ENCODE results near the gene CFL1.

Gene CFL1

GRCh38 chr11:65864706-65865471, 6.9 kb upstream of the CFL1 start:
- TF ChIP-seq REST (IDR thresholded peaks at IDR 0.05; ENCODE audit: insufficient read depth in 1 of 2, low read depth in 2 of 2, low read length in 2 of 2) (no peak), TAF1 (IDR thresholded peaks at IDR 0.05; ENCODE audit: borderline replicate concordance, insufficient read depth, low read length) (no peak), SIN3A (IDR thresholded peaks at IDR 0.05; ENCODE audit: borderline replicate concordance, insufficient read depth, low read length) (no peak), FOXP2 (optimal IDR thresholded peaks at IDR 0.05; ENCODE audit: borderline replicate concordance, extremely low read depth, extremely low read length, insufficient read depth) (no peak), POLR2AphosphoS5 (IDR thresholded peaks at IDR 0.05; ENCODE audit: low read depth, low read length) (no peak)

- no peak for TF ChIP-seq REST (IDR thresholded peaks at IDR 0.05; ENCODE audit: insufficient read depth in 1 of 2, low read depth in 2 of 2, low read length in 2 of 2)
These were observed 6.1 kb upstream of the CFL1 start for GRCh38 chr11:65863889-65864705.

GRCh38 chr11:65862941-65863888, 5.2 kb upstream of the CFL1 start:
- TF ChIP-seq TAF1 (IDR thresholded peaks at IDR 0.05; ENCODE audit: borderline replicate concordance, insufficient read depth, low read length) (no peak), POLR2AphosphoS5 (IDR thresholded peaks at IDR 0.05; ENCODE audit: low read depth, low read length) (no peak), FOXP2 (optimal IDR thresholded peaks at IDR 0.05; ENCODE audit: borderline replicate concordance, extremely low read depth, extremely low read length, insufficient read depth) (no peak), REST (IDR thresholded peaks at IDR 0.05; ENCODE audit: insufficient read depth in 1 of 2, low read depth in 2 of 2, low read length in 2 of 2) (no peak), SIN3A (IDR thresholded peaks at IDR 0.05; ENCODE audit: borderline replicate concordance, insufficient read depth, low read length) (no peak)

GRCh38 chr11:65862191-65862735, 4.3 kb upstream of the CFL1 start:
- TF ChIP-seq SIN3A (IDR thresholded peaks at IDR 0.05; ENCODE audit: borderline replicate concordance, insufficient read depth, low read length) (no peak), FOXP2 (optimal IDR thresholded peaks at IDR 0.05; ENCODE audit: borderline replicate concordance, extremely low read depth, extremely low read length, insufficient read depth) (no peak), POLR2AphosphoS5 (IDR thresholded peaks at IDR 0.05; ENCODE audit: low read depth, low read length) (no peak)

- TF ChIP-seq FOXP2 (optimal IDR thresholded peaks at IDR 0.05; ENCODE audit: borderline replicate concordance, extremely low read depth, extremely low read length, insufficient read depth) = no peak
- no peak for TF ChIP-seq POLR2AphosphoS5 (IDR thresholded peaks at IDR 0.05; ENCODE audit: low read depth, low read length)
- TF ChIP-seq REST (IDR thresholded peaks at IDR 0.05; ENCODE audit: insufficient read depth in 1 of 2, low read depth in 2 of 2, low read length in 2 of 2) = no peak
- no peak for TF ChIP-seq TAF1 (IDR thresholded peaks at IDR 0.05; ENCODE audit: borderline replicate concordance, insufficient read depth, low read length)
- no peak for TF ChIP-seq SIN3A (IDR thresholded peaks at IDR 0.05; ENCODE audit: borderline replicate concordance, insufficient read depth, low read length)
These were observed 3.7 kb upstream of the CFL1 start for GRCh38 chr11:65861533-65862183.

Data from PFSK-1 (cell line).